HepG2 (cell line): ENCODE results near the gene DUS3L. TPM values are rescaled to one million over a fixed set of nuclear protein-coding genes. Genes with fewer than 3 reads are reported as not detected.

Source experiments
- AFF4 ChIP-seq: sonication (generic); formaldehyde crosslinking; IDR thresholded peaks from 2 replicates; pipeline ENCODE4 v1.4.0; 2020; ENCODE audit warnings: missing genetic modification reagents
- AGO1 ChIP-seq: fragments of 200-400 bp; formaldehyde crosslinking; IDR thresholded peaks from 2 replicates; pipeline ENCODE4 v1.6.1; 2017; ENCODE audit warnings: mild to moderate bottlenecking, low read depth, low read length, moderate library complexity; ENCODE audit not compliant: poor library complexity, severe bottlenecking
- AKAP8 ChIP-seq: sonication (generic); formaldehyde crosslinking; IDR thresholded peaks from 2 replicates; pipeline ENCODE4 v1.5.1; 2020; ENCODE audit warnings: mild to moderate bottlenecking, missing genetic modification reagents
- ARNTL ChIP-seq: sonication (generic); formaldehyde crosslinking; IDR thresholded peaks from 2 replicates; pipeline ENCODE4 v1.4.0; 2020; ENCODE audit warnings: mild to moderate bottlenecking, missing genetic modification reagents
- ATF5 ChIP-seq: sonication (generic); formaldehyde crosslinking; IDR thresholded peaks from 2 replicates; pipeline ENCODE4 v1.4.0; 2020; ENCODE audit warnings: mild to moderate bottlenecking, low read depth, missing genetic modification reagents
- CCAR2 ChIP-seq: fragments of 200-400 bp; formaldehyde crosslinking; optimal IDR thresholded peaks from 2 replicates; pipeline ENCODE3; 2018; ENCODE audit warnings: low read depth, mild to moderate bottlenecking, low read length, moderate library complexity
- ELF1 ChIP-seq: sonication (generic); formaldehyde crosslinking; IDR thresholded peaks from 2 replicates; pipeline ENCODE4 v1.4.0; 2020; ENCODE audit warnings: missing genetic modification reagents
- FOXA3 ChIP-seq: IDR thresholded peaks from 2 replicates; pipeline ENCODE4 v1.6.1; 2016; ENCODE audit warnings: missing genetic modification reagents, missing compliant biosample characterization
- FOXP4 ChIP-seq: sonication (generic); formaldehyde crosslinking; IDR thresholded peaks from 2 replicates; pipeline ENCODE4 v1.4.0; 2020; ENCODE audit warnings: missing genetic modification reagents
- RXRA ChIP-seq: sonication (generic); formaldehyde crosslinking; IDR thresholded peaks from 2 replicates; pipeline ENCODE4 v1.5.1; 2020; ENCODE audit warnings: missing genetic modification reagents
- SP5 ChIP-seq: IDR thresholded peaks from 2 replicates; pipeline ENCODE4 v1.6.1; 2016; ENCODE audit warnings: low read depth, borderline replicate concordance
- TGIF2 ChIP-seq: IDR thresholded peaks from 2 replicates; pipeline ENCODE4 v1.6.1; 2016; ENCODE audit warnings: control low read depth, missing compliant biosample characterization
- ZFP91 ChIP-seq: sonication (generic); formaldehyde crosslinking; IDR thresholded peaks from 2 replicates; pipeline ENCODE4 v1.9.0; 2022; ENCODE audit warnings: missing genetic modification reagents, mild to moderate bottlenecking, borderline replicate concordance
- ZNF430 ChIP-seq: sonication (generic); formaldehyde crosslinking; IDR thresholded peaks from 2 replicates; pipeline ENCODE4 v1.9.0; 2021; ENCODE audit warnings: mild to moderate bottlenecking, missing genetic modification reagents
- ZNF589 ChIP-seq: sonication (generic); formaldehyde crosslinking; conservative IDR thresholded peaks from 2 replicates; pipeline ENCODE4 v1.8.0; 2022; ENCODE audit warnings: mild to moderate bottlenecking, moderate library complexity, missing genetic modification reagents
- ZNF770 ChIP-seq: sonication (generic); formaldehyde crosslinking; IDR thresholded peaks from 2 replicates; pipeline ENCODE4 v1.5.0; 2020; ENCODE audit warnings: mild to moderate bottlenecking, missing genetic modification reagents
- ZNF883 ChIP-seq: sonication (generic); formaldehyde crosslinking; IDR thresholded peaks from 2 replicates; pipeline ENCODE4 v1.5.1; 2020; ENCODE audit warnings: mild to moderate bottlenecking, missing genetic modification reagents; ENCODE audit errors: not compliant biosample characterization
- ZSCAN29 ChIP-seq: sonication (generic); formaldehyde crosslinking; conservative IDR thresholded peaks from 2 replicates; pipeline ENCODE4 v1.4.0; 2020; ENCODE audit warnings: mild to moderate bottlenecking, missing genetic modification reagents
- polyA plus RNA-seq, 8 experiments: library from polyadenylated mRNA; depleted of rRNA in 3 of 8; stranded (reverse) in 7 of 8; unstranded in 1 of 8; fragments of >200 nt; fragmentation: Illumina TruSeq in 4 of 8; extraction: Trizol in 4 of 8; gene quantifications; 2 replicates each; pipeline versions ENCODE4 v1.2.1 to v1.2.3, GENCODE V29; 2011 to 2016; ENCODE audit warnings: low read depth in 4 of 8, missing spikeins in 1 of 8, mixed read lengths in 1 of 8; ENCODE audit not compliant: insufficient read depth in 1 of 8
- total RNA-seq, 5 experiments: library from RNA; depleted of rRNA; stranded (reverse); fragments of >200 nt; fragmentation: Illumina TruSeq; extraction: Trizol; gene quantifications; 2 replicates each; pipeline ENCODE4 v1.2.3, GENCODE V29; 2016; ENCODE audit warnings: low read depth in 1 of 5

The DUS3L gene
- total and polyA plus RNA-seq, 2 of the 13 experiments (the other 11 are each of a cell fraction or from before 2014, with no cell fraction given) = 13.3 to 25.1 TPM

GRCh38 chr19:5826531-5827341, 35.8 kb upstream of the DUS3L start (continued):
- TF ChIP-seq AFF4 (CRISPR knock-in tag) = no peak
- TF ChIP-seq CCAR2 = no peak
- 0 out of 2 replicates have a peak, but pooled peaks have one; percentile 76 for TF ChIP-seq TGIF2 (CRISPR knock-in tag)
- peak; percentile 44 for TF ChIP-seq ZNF883 (CRISPR knock-in tag)
- no peak; the same call in 1 of the 2 replicates for TF ChIP-seq SP5 (CRISPR knock-in tag)
- peak; percentile 73; the same call in 1 of the 2 replicates for TF ChIP-seq ARNTL (CRISPR knock-in tag)
- TF ChIP-seq ZSCAN29 (CRISPR knock-in tag) = peak; percentile 73; the same call in 1 of the 2 replicates
- peak; percentile 86; the same call in 1 of the 2 replicates for TF ChIP-seq AKAP8 (CRISPR knock-in tag)
- TF ChIP-seq ELF1 (CRISPR knock-in tag) = peak; percentile 35; the same call in 1 of the 2 replicates
- TF ChIP-seq FOXP4 (CRISPR knock-in tag) = 0 out of 2 replicates have a peak, but pooled peaks have one; percentile 29
- peak; percentile 43 for TF ChIP-seq RXRA (CRISPR knock-in tag)
- peak; percentile 62 for TF ChIP-seq ZNF770 (CRISPR knock-in tag)
- peak; percentile 66; the same call in 1 of the 2 replicates for TF ChIP-seq ZFP91 (CRISPR knock-in tag)
- TF ChIP-seq ZNF589 (CRISPR knock-in tag) = peak; percentile 27; the same call in 1 of the 2 replicates
- TF ChIP-seq ATF5 (CRISPR knock-in tag) = no peak
- TF ChIP-seq AGO1 = peak; percentile 80
- TF ChIP-seq FOXA3 (CRISPR knock-in tag) = peak; percentile 32
- no peak for TF ChIP-seq ZNF430 (CRISPR knock-in tag)
